ENCODE measurements around the gene GABBR2. TPM values are rescaled to one million over a fixed set of nuclear protein-coding genes. Genes with fewer than 3 reads are reported as not detected.

GABBR2 gene
- total and polyA plus RNA-seq, 9 of the 15 experiments (the other 6 are each of a cell fraction or from before 2014, with no cell fraction given) = 0.15 to 1.9 (median 0.32) TPM

DNA sequence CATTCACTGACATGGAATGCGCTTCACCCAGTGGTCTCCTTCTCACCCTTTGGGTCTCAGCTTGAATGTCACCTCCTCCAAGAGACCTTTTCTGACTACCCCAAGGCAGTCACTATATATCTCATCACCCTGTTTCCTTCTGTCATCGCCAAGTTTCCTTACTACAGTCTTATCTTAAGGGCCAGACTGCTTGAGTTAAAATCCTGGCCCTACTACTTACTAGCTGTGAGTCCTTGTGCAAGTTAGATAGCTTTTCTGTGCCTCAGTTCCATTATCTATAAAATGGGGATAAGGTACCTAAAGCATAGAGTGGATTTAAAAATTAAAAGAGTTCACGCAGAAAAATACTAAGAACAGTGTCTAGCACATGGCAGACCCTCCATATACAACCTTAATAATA, 132.4 kb downstream of the GABBR2 start (continued):
- TF ChIP-seq, protein P1, sequence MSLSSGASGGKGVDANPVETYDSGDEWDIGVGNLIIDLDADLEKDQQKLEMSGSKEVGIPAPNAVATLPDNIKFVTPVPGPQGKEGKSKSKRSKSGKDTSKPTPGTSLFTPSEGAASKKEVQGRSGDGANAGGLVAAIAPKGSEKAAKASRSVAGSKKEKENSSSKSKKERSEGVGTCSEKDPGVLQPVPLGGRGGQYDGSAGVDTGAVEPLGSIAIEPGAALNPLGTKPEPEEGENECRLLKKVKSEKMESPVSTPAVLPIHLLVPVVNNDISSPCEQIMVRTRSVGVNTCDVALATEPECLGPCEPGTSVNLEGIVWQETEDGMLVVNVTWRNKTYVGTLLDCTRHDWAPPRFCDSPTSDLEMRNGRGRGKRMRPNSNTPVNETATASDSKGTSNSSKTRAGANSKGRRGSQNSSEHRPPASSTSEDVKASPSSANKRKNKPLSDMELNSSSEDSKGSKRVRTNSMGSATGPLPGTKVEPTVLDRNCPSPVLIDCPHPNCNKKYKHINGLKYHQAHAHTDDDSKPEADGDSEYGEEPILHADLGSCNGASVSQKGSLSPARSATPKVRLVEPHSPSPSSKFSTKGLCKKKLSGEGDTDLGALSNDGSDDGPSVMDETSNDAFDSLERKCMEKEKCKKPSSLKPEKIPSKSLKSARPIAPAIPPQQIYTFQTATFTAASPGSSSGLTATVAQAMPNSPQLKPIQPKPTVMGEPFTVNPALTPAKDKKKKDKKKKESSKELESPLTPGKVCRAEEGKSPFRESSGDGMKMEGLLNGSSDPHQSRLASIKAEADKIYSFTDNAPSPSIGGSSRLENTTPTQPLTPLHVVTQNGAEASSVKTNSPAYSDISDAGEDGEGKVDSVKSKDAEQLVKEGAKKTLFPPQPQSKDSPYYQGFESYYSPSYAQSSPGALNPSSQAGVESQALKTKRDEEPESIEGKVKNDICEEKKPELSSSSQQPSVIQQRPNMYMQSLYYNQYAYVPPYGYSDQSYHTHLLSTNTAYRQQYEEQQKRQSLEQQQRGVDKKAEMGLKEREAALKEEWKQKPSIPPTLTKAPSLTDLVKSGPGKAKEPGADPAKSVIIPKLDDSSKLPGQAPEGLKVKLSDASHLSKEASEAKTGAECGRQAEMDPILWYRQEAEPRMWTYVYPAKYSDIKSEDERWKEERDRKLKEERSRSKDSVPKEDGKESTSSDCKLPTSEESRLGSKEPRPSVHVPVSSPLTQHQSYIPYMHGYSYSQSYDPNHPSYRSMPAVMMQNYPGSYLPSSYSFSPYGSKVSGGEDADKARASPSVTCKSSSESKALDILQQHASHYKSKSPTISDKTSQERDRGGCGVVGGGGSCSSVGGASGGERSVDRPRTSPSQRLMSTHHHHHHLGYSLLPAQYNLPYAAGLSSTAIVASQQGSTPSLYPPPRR (CRISPR knock-in tag; IDR thresholded peaks at IDR 0.05; ENCODE audit: borderline replicate concordance) = 0 out of 2 replicates have a peak, but pooled peaks have one; percentile 50
- peak; percentile 68; the same call in 1 of the 2 replicates for TF ChIP-seq ZKSCAN8 (CRISPR knock-in tag; IDR thresholded peaks at IDR 0.05)
- no peak for TF ChIP-seq SAFB2 (IDR thresholded peaks at IDR 0.05; ENCODE audit: borderline replicate concordance, low read depth, low read length, severe bottlenecking)
- TF ChIP-seq FOXK2 (conservative IDR thresholded peaks at IDR 0.05 in 1 of 2, IDR thresholded peaks at IDR 0.05 in 1 of 2; ENCODE audit: low read depth in 2 of 2) = no peak
- TF ChIP-seq BRCA1 (IDR thresholded peaks at IDR 0.05) = no peak
- TF ChIP-seq BRCA1 (CRISPR knock-in tag; IDR thresholded peaks at IDR 0.05) = no peak
- no peak for TF ChIP-seq NR2C1 (IDR thresholded peaks at IDR 0.05)
- peak; percentile 48; the same call in 1 of the 2 replicates for TF ChIP-seq NR2C1 (tag; IDR thresholded peaks at IDR 0.05)
- TF ChIP-seq, protein P2, sequence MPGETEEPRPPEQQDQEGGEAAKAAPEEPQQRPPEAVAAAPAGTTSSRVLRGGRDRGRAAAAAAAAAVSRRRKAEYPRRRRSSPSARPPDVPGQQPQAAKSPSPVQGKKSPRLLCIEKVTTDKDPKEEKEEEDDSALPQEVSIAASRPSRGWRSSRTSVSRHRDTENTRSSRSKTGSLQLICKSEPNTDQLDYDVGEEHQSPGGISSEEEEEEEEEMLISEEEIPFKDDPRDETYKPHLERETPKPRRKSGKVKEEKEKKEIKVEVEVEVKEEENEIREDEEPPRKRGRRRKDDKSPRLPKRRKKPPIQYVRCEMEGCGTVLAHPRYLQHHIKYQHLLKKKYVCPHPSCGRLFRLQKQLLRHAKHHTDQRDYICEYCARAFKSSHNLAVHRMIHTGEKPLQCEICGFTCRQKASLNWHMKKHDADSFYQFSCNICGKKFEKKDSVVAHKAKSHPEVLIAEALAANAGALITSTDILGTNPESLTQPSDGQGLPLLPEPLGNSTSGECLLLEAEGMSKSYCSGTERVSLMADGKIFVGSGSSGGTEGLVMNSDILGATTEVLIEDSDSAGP (CRISPR knock-in tag; IDR thresholded peaks at IDR 0.05) = no peak
- TF ChIP-seq, protein P3, sequence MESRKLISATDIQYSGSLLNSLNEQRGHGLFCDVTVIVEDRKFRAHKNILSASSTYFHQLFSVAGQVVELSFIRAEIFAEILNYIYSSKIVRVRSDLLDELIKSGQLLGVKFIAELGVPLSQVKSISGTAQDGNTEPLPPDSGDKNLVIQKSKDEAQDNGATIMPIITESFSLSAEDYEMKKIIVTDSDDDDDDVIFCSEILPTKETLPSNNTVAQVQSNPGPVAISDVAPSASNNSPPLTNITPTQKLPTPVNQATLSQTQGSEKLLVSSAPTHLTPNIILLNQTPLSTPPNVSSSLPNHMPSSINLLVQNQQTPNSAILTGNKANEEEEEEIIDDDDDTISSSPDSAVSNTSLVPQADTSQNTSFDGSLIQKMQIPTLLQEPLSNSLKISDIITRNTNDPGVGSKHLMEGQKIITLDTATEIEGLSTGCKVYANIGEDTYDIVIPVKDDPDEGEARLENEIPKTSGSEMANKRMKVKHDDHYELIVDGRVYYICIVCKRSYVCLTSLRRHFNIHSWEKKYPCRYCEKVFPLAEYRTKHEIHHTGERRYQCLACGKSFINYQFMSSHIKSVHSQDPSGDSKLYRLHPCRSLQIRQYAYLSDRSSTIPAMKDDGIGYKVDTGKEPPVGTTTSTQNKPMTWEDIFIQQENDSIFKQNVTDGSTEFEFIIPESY (CRISPR knock-in tag; IDR thresholded peaks at IDR 0.05) = 0 out of 2 replicates have a peak, but pooled peaks have one; percentile 28
- TF ChIP-seq, protein P4, sequence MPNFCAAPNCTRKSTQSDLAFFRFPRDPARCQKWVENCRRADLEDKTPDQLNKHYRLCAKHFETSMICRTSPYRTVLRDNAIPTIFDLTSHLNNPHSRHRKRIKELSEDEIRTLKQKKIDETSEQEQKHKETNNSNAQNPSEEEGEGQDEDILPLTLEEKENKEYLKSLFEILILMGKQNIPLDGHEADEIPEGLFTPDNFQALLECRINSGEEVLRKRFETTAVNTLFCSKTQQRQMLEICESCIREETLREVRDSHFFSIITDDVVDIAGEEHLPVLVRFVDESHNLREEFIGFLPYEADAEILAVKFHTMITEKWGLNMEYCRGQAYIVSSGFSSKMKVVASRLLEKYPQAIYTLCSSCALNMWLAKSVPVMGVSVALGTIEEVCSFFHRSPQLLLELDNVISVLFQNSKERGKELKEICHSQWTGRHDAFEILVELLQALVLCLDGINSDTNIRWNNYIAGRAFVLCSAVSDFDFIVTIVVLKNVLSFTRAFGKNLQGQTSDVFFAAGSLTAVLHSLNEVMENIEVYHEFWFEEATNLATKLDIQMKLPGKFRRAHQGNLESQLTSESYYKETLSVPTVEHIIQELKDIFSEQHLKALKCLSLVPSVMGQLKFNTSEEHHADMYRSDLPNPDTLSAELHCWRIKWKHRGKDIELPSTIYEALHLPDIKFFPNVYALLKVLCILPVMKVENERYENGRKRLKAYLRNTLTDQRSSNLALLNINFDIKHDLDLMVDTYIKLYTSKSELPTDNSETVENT (CRISPR knock-in tag; IDR thresholded peaks at IDR 0.05) = no peak
- TF ChIP-seq ZC3H8 (IDR thresholded peaks at IDR 0.05) = no peak
- no peak for TF ChIP-seq SIRT6 (IDR thresholded peaks at IDR 0.05; ENCODE audit: low read depth, low read length)
- TF ChIP-seq RHOXF2B (CRISPR knock-in tag; conservative IDR thresholded peaks at IDR 0.05) = no peak
- TF ChIP-seq BMI1 (IDR thresholded peaks at IDR 0.05; ENCODE audit: low read length) = no peak
- TF ChIP-seq, protein P5, sequence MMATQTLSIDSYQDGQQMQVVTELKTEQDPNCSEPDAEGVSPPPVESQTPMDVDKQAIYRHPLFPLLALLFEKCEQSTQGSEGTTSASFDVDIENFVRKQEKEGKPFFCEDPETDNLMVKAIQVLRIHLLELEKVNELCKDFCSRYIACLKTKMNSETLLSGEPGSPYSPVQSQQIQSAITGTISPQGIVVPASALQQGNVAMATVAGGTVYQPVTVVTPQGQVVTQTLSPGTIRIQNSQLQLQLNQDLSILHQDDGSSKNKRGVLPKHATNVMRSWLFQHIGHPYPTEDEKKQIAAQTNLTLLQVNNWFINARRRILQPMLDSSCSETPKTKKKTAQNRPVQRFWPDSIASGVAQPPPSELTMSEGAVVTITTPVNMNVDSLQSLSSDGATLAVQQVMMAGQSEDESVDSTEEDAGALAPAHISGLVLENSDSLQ (IDR thresholded peaks at IDR 0.05) = peak; percentile 6; the same call in 1 of the 2 replicates
- no peak for TF ChIP-seq NFIX (CRISPR knock-in tag; IDR thresholded peaks at IDR 0.05; ENCODE audit: low read depth)
- no peak for TF ChIP-seq KAT8 (IDR thresholded peaks at IDR 0.05; ENCODE audit: low read depth)

Measured in K562 (cell line).